GM10266 (cell line): ENCODE data around the gene HSD11B2.

Experiments
- DNase-seq: peaks from one replicate; pipeline ENCODE4 v3.0.0; 2012; ENCODE audit errors: extremely low spot score
- CTCF ChIP-seq: IDR thresholded peaks from 2 replicates; pipeline ENCODE4 v1.5.1; 2012; ENCODE audit warnings: mild to moderate bottlenecking, low read depth; ENCODE audit not compliant: control insufficient read depth, insufficient read depth; ENCODE audit errors: missing control alignments

Gene HSD11B2

GRCh38 chr16:67474551-67475455 lies 43.9 kb downstream of the HSD11B2 start:
- DNase-seq, result no peak
- TF ChIP-seq CTCF, result no peak

GRCh38 chr16:67477960-67478554 lies 47.1 kb downstream of the HSD11B2 start:
- no peak for TF ChIP-seq CTCF
- DNase-seq, result no peak

GRCh38 chr16:67480833-67481560 lies 50.1 kb downstream of the HSD11B2 start, which contains the start of gene ATP6V0D1:
Gene ATP6V0D1 (minus strand): TSS chr16:67481157. CDS start chr16:67481086, 71 bp downstream.
- TF ChIP-seq CTCF, result peak; percentile 91
- DNase-seq, result peak; percentile 95

GRCh38 chr16:67481561-67482232 lies 50.8 kb downstream of the HSD11B2 start:
- no peak for DNase-seq
- no peak for TF ChIP-seq CTCF

- no peak for DNase-seq
- TF ChIP-seq CTCF, result no peak
These were observed 51.5 kb downstream of the HSD11B2 start for GRCh38 chr16:67482233-67482924.

GRCh38 chr16:67483150-67483549 lies 52.2 kb downstream of the HSD11B2 start, which contains the start of gene AGRP:
Gene AGRP (minus strand): TSS chr16:67483547. CDS start chr16:67483398, 149 bp downstream.
- no peak for DNase-seq

More at GRCh38 chr16:67483150-67483549, 52.2 kb downstream of the HSD11B2 start, which contains the start of gene AGRP:
- TF ChIP-seq CTCF, result no peak
